Measurements from ENCODE around the gene SLC9A3.

Gene SLC9A3

GRCh38 chr5:504326-505154 is 19.7 kb downstream of the SLC9A3 start:
- no peak for DNase-seq

DNA sequence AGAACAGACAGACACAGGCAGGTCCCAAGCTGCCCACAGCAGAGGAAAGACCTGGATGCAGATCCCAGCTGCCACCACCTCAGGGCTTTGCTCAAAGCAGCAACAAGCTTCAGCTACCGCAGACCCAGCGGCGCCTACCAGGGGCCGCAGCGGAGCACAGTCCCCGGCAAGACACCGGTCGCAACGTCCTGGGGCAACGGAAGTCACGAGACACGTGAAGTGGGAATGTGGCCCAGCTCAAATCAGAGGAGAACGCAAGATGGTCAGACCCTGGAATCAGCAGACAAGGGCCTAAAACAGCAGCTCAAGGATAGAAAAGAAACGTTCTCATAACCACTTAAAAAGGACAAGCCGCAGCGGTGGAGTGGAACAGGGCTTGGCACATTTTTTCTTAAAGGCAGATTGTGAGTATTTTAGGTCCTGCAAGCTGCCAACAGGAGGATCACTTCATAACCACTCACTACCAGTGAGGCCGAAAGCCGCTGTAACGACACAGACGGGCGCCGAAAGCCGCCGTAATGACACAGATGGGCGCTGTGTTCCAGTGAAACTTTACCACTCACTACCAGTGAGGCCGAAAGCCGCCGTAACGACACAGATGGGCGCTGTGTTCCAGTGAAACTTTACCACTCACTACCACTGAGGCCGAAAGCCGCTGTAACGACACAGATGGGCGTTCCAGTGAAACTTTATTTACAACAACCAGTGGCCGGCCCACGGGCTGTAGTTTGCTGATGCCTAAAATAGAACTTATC is 21.7 kb downstream of the SLC9A3 start:
- DNase-seq: no peak

GRCh38 chr5:501831-502184 is 22.4 kb downstream of the SLC9A3 start:
- DNase-seq: no peak

DNA sequence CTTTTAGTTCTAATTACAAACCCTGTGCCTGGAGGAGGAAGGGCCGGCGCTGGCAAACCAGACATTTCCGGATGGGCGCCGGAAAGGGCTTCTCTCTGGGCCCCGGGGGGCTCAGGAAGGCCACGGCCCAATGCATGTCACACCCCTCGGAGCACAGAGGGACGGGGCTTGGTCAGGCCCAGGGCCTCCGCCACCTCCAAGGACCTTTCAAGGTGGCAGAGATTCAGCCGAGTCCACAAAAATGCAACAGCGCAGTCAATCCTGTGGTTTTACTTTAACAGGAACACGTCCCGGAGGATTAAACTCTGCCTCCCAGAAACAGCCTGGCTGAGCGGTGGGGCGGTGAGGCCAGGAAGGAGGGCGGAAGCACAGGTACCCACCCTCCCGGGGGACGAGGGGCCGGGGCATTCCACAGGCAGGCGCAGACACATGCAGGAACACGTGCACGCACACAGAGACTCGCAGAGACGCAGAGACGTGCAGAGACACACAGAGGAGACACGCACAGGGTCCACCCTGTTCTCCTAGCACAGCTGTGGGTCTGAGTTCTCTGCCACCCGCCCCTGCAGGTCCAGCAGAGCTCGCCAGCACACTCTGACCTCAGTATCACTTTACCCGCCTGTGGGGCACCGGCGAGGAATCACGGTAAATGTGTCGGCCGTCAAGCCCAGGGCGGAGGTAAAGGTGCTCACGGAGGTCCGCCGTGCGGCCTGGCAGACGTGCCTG is 23.0 kb downstream of the SLC9A3 start:
- DNase-seq: no peak

DNA sequence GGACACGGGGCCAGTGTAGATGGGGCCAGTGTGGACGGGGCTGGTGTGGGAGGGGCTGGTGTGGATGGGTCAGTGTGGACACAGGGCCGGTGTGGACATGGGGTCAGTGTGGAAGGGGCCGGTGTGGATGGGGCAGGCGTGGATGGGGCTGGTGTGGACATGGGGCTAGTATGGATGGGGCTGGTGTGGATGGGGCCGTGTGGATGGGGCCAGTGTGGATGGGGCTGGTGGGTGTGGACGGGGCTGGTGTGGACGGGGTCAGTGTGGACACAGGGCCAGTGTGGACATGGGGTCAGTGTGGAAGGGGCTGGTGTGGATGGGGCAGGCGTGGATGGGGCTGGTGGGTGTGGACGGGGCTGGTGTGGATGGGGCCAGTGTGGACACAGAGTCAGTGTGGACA is 23.8 kb downstream of the SLC9A3 start:
- DNase-seq: no peak

- no peak for DNase-seq
These were observed 24.7 kb downstream of the SLC9A3 start for GRCh38 chr5:499233-500209.

GRCh38 chr5:497871-498509 is 26.3 kb downstream of the SLC9A3 start:
- no peak for DNase-seq

DNA sequence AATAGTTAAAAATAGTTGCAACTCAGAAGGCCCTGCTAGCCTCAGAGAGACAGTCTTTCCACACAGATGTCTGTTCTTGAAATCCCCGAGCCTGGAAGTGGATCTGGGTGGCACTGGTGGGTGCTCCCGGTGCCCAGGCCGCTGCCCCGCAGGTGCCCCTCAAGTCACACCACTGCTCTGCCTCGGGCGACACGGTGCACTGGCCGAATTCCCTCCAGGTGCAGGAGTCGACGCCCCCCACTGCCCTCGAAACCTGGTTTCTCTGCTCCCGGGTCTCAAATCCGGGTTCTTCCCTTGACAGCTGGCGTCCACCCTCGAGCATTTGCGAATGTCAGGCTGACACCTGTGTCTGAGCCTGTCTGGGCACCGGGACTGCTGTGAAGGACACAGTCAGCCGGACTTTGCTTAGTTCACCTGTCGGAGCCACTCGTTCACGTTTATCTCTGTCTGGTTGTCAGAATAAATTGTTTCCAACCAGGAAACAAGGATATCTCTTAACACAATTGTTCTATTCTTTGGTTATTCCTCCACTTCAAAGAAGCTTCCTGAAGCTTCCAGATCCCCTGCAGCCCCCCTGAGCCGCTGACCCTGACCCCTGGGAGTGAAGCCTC is 27.1 kb downstream of the SLC9A3 start:
- no peak for DNase-seq

DNA sequence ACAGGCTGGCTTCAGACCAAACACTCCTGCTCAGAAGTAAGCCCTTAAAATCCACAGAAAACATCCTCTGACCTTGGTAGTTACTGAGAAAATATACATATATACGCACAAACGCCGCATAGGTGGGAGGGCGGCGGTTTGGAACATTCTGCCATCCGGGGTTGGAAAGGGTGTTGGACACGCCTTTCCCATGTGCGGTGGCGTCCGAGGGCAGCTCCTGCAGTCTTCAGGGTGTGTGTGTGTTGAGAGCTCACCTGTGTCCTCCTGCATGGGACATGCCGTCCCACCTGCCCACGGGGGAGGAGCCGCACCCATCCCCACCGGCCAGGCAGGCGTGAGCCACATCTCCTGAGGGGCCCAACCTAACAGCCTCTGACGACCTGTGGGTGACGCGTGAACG is 28.2 kb downstream of the SLC9A3 start:
- DNase-seq: no peak

- DNase-seq: no peak
These were observed 29.5 kb downstream of the SLC9A3 start for GRCh38 chr5:494667-495255.

- DNase-seq: no peak
These were observed 30.5 kb downstream of the SLC9A3 start for GRCh38 chr5:493758-494157.

DNA sequence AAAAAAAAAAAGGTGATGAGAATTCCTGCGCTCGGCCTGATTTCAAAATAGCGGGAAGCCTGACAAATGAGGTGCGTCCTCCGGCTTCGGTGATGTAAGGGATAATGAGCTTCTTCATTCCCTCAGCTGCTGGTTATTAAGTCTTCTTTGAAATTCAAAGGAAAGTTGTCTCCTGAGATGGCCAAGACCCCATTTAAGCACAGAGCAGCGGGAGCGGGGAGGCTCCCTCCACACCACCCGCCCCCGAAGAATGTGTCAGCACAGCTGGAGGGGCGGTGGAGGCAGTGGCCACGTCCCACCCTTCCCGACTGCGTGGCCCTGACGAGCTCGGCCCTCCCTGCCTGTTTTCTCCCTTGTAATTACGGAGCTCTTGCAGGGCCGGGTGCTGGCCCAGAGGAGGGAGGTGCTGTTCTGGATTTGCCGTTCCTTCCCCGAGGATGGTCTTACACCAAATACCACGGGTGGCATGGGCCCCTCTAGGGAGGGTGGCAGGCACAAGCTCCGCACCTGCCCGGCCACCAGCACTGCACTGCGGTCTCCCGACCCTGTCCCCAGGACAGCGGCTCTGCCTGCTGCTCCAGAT is 31.0 kb downstream of the SLC9A3 start:
- DNase-seq: no peak

- DNase-seq: no peak
These were observed 31.8 kb downstream of the SLC9A3 start for GRCh38 chr5:492314-492893.

DNA sequence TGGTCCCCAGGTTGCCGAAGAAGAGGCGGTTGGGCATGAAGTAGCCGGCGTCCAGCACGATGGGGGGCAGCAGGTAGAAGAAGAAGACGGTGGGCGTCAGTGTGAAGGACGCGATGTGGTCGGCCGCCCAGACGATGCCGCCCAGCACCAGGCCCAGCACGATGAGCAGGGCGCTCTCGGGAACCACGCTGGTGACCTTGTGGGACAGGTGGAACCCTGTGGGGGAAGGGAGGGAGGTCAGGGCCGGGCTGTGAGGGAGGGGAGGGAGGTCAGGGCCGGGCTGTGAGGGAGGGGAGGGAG is 32.4 kb downstream of the SLC9A3 start:
- DNase-seq: no peak

DNA sequence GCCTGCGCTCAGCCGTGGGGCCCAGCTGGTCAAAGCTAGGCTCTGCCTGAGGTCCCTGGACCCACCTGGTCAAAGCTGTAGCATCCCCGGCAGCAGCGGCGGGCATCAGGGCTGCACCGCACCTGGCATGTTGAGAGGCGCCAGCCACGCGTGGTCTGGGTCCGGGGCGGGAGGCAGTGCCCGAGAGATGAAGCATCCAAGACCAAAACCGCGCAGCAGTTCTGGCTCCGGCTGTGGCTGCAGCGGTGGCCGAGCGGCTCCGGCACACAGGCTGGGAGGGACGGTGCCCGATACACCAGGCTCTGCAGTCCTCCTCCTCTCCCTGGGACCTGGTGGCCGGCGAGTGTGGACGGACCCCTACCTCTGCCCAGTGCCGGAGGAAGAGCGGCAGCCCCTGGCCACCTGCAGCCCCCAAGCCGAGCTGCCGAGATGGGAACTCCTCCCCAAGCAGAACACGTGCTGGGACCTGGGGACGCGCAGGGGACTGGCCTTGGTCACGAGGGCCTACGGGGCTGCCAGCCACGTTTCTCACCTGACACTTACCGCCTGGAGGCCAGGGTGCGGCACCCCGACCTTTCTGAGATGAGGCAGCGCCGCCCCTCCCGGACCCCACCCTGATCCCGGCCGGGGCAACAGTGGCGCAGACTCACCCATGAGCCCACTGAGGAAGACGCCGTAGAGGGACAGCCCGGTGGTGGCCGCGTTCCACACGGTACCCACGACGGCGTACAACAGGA is 33.0 kb downstream of the SLC9A3 start:
- DNase-seq: no peak

DNA sequence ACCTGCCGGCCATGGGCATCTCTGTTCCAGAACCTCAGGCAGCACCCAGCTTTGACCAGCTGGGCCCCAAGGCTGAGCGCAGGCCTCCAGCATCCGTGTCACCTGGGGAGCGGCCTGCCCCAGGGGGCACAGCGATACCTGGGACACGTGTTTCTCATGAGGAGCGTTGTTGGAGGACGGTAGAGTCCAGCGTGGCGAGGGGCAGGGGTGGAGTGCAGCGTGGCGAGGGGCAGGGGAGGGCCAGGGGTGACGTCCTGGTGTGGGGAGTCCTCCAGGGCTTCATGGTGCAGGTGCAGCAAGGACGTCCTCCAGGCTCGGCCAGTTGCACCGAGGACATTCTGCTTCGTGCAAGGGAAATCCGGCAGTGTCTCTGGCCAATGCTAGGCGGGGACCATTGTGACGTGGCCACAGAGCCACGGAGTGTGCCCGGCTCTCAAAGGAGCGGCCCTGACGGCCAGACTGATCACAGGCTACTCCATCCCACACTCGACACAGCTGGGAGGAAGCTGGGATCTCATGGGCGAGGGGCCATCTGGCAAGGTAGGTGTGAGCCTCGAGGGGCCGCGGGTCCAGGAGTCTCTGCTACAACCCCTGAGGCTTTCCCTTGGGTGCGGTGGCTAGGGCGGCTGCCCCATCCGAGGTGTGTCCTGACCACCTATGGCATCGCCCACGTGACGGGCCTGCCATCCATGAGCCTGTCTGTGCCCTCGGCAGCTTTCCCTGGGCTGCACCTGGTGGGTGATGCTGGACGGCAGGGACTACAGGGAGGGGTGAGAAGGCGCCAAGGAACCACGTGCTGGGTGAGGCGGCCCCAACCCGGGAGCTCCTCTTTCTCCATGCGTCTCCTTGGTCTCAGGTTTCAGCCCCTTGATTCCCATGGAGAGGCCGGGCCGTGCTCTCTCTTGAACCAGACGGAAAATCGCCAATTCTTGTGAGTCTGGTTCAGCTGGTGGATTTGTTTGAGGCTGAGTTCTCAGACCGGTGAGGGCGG is 33.8 kb downstream of the SLC9A3 start:
- no peak for DNase-seq

DNA sequence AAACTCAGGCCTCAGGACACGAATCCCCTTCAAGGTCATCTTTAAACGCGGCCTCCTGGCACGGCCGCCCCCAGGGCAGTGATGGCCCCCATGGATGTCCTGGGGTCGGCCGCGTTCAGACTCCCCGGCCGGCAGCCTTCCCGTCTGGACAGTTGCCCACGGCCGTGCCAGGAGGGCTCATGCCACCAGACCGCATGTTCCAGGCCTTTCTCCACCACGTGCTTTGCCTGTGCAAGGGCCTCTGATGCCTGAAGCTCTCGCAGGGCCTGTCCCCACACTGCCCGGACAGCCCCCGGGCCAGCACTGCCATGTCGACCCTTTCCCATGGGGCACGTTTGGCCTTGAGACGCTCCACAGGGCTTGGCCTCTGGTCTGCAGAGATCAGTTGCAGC is 34.6 kb downstream of the SLC9A3 start:
- no peak for DNase-seq
